NK-92 (cell line): Measurements from ENCODE around the gene NOP14.
"Not testable (repeated sequence)": the region's sequence is repeated elsewhere in the genome, so short reads cannot be mapped to it uniquely, and the experiment has no call there.

Experiments used
- DNase-seq: peaks from one replicate; lab custom pipeline; 2025; ENCODE audit not compliant: unreplicated experiment; lab: John Stamatoyannopoulos, UW

Gene NOP14

GRCh38 chr4:2916696-2917095 lies 46.5 kb downstream of the NOP14 start:
- not testable (repeated sequence) for DNase-seq

DNA sequence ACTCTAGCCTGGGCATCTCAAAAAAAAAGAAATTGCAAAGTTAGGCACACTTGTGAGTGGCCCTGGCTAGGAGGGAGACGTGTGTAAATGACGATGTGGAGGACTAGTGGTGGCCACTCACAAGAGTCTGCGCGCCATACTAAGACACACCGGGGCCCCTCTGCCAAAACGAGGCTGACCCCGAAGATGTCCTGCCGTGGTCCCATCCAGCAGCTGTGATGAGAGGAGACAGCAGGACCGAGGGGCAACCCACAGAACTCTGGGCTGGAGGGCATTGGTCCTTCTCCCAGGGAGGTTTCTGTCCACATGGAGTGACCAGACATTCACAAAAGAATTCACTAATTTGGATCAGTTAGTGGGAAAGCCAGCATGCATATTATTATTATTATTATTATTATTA lies 47.4 kb downstream of the NOP14 start:
- DNase-seq, result no peak

DNA sequence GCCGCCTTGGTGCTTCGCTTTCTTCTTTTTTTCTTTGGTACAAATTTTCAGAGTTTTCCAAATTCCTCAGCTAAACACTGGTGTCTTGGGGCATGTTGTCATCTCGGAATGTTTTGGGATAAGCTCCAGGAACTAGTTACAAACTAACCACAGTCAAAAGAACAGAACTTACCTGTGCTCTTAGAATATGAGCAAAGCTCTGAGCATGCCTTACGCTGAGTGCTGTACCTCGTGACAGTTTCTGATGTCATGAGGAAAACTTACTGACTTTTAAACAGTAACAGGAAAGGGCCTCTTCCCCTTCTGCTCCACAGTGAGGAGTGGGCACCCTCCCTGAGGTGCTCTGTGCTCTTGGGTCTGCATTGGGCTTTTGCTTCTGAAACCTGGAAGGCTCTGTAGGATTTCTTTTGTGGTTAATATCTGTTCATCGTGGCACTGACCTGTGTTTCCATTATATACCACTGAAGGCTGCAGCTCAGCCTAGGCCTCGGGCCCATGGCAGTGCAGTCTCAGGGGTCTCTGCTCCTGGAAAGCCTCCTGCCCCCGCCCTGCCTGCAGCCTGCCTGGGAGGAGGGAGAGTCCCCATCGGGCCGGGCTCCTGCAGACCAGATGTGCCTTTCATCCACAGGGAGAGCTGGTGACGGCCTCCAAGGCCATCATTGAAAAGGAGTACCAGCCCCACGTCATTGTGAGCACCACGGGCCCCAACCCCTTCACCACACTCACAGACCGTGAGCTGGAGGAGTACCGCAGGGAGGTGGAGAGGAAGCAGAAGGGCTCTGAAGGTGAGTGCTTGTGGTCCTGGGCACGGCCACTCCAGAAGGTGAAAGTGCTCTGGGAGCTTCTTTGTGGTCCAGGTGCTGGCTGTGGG lies 48.7 kb downstream of the NOP14 start:
- no peak for DNase-seq

- no peak for DNase-seq
Measured at GRCh38 chr4:2913168-2913567, 50.0 kb downstream of the NOP14 start.

GRCh38 chr4:2911868-2912267 lies 51.3 kb downstream of the NOP14 start:
- no peak for DNase-seq

- DNase-seq, result no peak
Measured at GRCh38 chr4:2910409-2910808, 52.8 kb downstream of the NOP14 start.

GRCh38 chr4:2909583-2909982 lies 53.6 kb downstream of the NOP14 start:
- DNase-seq, result no peak

- no peak for DNase-seq
Measured at GRCh38 chr4:2908686-2909085, 54.5 kb downstream of the NOP14 start.

DNA sequence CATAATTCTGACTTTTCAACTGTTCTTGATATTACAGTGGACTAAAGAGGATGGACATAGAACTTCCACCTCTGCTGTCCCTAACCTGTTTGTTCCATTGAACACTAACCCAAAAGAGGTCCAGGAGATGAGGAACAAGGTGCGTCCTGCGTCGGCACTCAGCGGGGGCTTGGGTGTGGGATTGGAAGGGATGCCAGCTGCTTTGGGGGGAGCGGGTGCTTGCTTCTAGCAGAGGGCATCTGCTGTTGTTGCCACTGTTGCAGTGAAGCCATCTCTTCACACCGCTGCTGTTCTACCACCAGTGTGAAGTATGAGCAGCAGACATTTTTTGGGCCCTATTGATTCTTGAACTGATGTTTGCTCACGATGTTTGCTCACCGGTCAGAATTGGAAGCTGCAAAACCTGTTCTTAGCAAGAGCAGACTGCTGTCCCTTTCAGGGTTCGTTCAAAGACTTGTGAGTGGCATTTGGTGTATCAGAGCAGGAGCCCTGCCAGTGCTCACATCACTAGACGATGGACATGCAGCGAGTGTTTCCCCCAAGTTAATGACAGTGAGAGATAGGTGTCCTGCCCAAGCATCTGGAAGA lies 55.4 kb downstream of the NOP14 start:
- DNase-seq, result no peak

GRCh38 chr4:2907226-2907625 lies 56.0 kb downstream of the NOP14 start:
- DNase-seq, result no peak

DNA sequence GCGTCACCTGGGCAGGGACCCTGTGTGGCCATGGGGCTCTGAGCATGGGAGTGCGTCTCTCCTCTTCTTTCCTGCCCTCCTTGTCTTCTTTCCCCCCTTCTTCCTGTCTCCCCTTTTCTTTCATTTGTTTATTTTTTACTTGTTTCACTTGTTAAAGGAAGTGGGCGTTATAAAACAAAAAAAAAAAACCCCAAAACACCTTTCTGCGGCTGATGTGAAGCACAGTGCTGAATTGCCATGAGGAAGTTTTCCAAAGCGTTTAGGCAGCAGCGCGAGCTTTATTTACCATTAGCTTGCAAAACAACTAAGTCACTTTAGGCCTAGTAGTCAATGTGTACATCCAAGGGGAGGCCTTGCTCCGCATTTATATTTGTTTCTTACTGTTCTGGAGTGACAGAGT lies 57.0 kb downstream of the NOP14 start:
- DNase-seq, result no peak

DNA sequence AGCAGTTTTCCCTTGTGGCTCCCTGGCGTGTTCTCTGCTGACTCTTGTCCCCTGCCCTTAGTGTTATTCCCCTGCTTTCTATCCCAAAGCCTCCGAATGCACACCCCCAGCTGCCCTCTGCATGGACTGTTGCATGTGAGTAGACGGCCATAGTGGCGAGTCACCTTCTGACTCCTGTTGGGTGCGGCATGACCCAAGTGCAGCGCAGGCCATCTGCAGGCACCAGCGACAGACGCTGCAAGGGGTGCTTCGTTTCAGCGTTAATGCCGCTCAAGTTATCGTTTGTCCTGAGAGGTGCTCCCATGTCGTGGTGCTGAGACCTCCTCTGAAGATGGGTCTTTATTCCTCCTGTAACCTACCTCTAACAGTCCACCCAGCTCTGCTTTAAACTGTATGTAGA lies 57.7 kb downstream of the NOP14 start:
- DNase-seq, result no peak

DNA sequence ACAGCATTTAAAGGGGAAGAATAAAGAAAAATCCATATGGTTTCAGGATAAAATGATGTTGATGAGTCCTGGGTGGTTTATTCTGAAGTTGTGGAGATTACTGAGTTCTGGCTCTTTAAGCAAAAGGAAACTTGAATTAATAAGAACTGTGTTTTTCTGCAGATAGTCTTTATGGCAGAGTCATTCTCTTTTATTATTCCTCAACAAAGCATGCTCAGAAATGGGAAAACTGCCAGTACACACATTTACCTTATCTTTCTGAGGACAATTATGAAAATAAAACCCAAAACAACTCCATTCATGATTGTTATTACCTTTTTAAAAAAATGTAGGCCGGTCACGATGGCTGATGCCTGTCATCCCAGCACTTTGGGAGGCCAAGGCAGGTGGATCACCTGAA lies 61.1 kb downstream of the NOP14 start:
- DNase-seq, result no peak

- no peak for DNase-seq
Measured at GRCh38 chr4:2901186-2901585, 62.0 kb downstream of the NOP14 start.

- DNase-seq, result no peak
Measured at GRCh38 chr4:2900741-2901140, 62.5 kb downstream of the NOP14 start.

DNA sequence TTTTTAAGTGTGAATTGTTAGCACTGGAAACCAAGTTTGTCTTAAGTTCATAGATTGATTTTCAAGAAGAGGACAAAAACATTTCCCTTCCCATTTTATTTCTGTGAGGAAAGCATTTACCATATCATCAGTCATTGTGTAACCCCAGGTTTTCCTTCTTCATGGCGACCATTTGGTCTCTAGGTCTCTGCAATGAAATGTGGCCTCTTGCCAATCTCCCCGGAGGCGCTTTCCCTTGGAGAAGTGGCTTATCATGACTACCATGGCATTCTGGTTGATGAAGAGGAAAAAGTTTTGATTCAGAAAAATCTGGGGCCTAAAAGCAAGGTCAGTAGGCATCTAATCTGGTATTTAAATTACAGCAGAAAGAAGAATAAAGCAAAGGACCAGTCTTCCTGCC lies 65.2 kb downstream of the NOP14 start:
- no peak for DNase-seq

DNA sequence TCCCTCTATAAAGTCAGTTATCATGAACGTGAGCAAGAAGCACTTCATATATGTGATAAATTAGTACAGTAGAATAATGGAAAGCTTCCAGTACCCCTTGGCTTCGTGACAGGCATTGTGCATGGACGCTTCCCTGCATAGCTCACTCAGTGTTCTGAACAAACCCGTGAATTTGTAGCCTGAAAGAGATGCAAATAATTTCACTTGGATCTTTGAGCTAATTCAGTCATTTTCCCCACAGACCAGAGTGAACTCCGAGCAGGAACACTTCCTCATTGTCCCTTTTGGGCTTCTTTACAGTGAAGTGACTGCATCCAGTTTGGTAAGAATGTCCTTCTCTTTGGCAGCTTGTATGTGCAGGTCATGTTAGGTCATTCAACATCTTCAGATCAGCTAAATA lies 69.4 kb downstream of the NOP14 start:
- DNase-seq, result no peak

DNA sequence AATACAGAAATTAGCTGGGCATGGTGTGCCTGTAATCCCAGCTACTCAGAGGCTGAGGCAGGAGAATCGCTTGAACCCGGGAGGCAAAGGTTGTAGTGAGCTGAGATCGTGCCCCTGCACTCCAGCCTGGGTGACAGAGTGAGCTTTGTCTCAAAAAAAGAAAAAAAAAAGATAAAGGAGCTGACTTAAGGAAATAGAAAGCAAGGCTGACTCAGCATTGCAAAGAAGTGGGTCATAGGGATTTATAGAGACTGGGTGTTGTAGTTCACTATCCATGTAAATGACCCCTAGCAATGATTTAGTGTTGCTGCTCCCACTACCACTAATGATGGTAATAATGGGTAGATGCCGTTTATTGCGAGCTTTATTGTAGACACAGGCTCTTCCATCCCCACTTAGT lies 71.9 kb downstream of the NOP14 start:
- DNase-seq, result no peak

- DNase-seq, result no peak
Measured at GRCh38 chr4:2888886-2889285, 74.3 kb downstream of the NOP14 start.
